Sigmoid colon (tissue), 4 donors: ENCODE measurements around the gene CD44.

Experiments used
- EP300 ChIP-seq, 4 donors: sonication (generic); formaldehyde crosslinking; IDR thresholded peaks; one replicate each; pipeline ENCODE4 v1.6.1; 2017; ENCODE audit warnings: antibody characterized with exemption in 4 of 4
- POLR2AphosphoS5 ChIP-seq, 4 donors: sonication (generic); formaldehyde crosslinking; IDR thresholded peaks; one replicate each; pipeline ENCODE4 v1.6.1; 2017; ENCODE audit warnings: antibody characterized with exemption in 4 of 4

GRCh38 chr11:35235157-35235468 is 96.1 kb downstream of the CD44 start:
- no peak for TF ChIP-seq POLR2AphosphoS5 (IDR thresholded peaks at IDR 0.05)
- TF ChIP-seq EP300 (IDR thresholded peaks at IDR 0.05) = no peak
